ENCODE data around the gene HMGB4.

The HMGB4 gene, protein sequence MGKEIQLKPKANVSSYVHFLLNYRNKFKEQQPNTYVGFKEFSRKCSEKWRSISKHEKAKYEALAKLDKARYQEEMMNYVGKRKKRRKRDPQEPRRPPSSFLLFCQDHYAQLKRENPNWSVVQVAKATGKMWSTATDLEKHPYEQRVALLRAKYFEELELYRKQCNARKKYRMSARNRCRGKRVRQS

DNA sequence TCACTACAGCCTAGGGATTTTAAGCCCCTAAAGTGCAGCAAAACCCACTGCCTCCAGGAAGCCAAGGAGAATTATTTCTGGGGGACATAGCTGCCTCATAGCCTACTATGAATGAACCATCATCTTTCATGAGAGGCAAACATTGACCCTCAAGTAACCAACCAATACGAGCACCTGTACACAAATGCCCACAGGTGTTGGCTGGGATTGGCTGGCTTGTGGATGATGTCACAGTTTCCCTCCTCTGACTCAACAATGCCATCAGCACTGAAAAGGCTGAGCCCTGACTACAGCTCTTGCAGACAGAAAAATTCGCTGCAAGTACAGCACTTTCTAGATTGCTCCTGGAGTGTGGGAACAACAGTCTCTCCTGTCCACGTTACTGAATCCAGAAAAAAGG lies at the start of gene HMGB4:
Gene HMGB4 (plus strand): TSS at position 301 of the 400 bp plus-strand sequence. CDS start 113 bp downstream, outside the sequence.
- no peak for DNase-seq

DNA sequence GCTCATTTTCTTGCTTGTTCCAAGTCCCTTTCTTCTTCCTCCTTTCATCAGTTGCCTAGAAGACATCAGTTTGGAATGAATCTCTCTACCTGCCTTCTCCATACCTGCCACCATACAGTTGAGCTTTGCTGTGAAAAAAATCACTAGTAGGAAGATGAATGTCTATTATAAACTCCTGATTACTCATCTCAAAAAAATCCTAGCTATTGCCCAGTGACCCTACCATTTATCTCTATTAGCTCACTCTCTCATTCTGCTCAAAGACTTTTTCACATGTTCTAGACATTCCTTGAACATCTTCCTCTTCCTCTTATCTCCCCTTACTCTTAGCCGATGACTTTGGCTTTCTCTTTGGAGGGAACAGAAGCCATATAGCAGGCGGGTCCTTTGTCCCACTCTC lies 49.7 kb upstream of the HMGB4 start:
- no peak for DNase-seq

DNA sequence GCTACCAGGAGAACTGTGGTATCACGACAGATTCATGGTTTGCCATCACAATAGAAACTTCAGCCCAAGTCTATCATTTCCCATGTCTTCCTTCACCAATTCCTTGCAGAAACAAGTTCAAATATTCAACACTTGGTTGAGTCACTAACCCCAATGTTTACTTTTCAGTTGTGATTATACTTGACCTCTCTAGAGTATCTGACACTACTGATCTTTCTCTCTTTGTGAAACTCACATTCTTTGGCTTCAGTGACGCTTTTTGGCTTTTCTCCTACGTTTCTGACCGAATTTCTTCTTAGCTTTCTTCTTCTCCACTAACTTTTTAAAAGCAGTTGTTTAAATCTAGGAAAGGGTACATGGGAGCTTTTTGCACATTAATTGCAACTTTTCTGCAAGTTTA lies 48.8 kb upstream of the HMGB4 start:
- no peak for DNase-seq

DNA sequence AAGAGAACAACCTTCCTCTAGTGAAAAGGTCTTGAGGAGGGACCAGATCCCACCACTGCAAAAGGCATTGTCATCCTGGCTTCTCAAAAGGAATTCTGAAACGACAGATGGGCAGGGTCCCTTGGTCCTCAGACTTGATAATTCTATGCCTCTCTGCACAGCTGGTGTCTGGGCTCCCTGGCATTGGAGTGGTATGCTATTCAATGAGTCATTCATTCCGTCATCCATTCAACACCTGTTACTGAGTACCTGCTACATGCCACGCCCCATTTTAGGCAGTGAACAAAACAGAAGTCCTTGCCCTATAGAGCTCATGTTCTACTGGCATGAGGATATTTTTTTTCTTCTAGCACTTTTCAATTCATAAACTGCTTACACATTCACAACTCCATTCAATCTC lies 45.8 kb upstream of the HMGB4 start:
- DNase-seq: no peak

DNA sequence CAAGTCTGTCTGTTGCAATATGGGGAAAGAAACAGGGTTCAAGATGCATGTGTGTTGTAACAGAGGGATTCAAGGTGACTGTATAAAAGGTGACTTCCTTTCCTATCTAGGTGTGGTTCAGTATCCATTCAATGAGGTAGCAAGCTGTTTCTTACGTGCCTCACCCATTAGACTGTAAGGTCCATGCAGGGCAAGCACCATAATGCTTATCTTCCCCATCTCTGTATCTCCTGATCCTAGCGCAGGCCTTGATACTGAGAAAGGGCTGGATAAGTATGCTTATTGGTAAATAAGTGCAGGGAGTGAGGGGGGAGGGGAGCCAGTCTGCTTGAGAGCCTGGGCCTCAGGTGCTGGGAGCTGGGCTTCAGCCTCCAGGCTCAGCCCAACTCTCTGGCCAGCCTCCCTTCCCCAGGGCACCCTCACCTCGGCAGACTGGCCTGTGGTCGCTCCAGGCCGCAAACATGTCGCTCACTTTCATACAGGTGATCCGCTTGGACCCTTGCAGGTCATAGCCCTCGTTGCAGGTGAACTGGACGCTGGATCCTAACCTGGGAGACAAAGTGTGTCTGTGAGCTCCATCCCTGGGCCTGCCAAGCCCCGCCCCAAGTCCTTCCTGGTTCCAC lies 44.5 kb upstream of the HMGB4 start:
- DNase-seq: no peak

DNA sequence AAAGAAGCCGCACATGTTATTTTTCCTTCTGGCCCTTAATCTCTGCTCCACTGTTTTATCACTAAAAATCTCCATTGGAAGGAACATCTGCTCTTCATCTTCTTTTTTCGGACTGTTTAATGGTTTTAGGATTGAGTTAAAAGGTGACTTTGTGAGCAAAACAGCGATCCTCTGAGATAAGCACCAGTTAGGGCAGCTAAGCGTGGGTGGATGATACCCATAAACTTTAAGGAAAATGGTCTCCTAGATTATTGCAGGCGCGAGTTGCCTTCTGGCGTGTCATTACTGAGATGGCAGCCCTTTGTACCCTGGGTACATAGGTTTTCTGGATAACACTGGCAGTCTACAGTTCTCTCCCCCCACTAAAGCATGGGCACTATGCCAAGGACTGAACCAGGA lies 44.0 kb upstream of the HMGB4 start:
- no peak for DNase-seq

DNA sequence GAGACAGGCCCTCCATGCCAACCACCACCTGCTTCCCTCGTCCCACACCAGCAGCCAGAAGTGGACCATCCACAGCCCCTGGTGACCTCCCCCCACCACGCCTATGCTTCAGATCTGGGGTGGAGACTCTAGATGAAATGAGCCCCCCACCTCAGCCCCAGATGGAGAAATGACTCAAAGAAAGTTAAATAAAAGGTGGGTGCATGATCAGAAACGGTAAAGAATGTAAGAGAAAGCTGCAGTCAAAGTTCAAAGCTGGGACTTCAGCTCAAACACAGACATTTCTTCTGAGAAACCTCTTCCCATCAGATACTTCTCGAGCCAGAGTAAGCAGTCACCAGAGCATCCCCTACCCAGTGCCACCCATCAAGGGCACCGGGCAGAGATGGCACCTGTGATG lies 43.1 kb upstream of the HMGB4 start:
- DNase-seq: no peak

DNA sequence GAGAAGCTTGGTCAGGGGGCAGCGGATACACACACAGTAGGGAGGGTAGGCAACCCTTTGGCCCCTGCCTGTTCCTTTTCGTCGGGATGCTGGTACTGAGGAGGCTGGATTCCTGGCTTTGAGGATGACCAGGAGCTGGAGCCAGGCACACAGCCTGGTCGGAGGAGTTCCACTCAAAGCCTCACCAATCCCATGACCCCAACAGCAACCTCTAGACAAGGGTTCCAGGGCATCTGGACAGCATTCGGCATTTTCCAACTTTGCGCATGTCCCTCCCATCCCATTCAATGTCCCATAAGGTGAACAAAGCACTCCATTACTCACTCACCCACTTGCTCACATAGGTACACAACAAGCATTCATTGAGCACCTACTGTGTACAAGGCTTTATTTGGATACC lies 42.6 kb upstream of the HMGB4 start:
- DNase-seq: no peak

DNA sequence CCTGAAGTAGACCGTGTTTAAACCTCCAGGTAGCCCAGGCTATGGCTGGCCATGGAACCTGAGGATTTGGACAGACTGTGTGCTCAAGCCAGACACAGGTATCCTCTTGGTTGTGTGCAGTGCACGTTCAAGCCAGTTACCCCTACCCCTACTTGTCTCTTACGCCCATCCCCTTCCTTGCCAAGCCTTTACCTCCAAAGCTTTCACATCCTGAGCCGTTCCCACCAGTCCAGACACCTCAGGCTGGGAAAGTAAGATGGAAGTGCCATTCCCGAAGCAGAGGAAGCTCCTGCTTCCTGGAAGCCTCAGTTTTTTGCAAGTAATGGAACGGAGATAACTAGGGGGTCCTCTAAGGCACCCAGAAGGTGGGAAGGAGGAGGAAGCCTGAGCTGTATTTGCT lies 41.5 kb upstream of the HMGB4 start:
- no peak for DNase-seq

DNA sequence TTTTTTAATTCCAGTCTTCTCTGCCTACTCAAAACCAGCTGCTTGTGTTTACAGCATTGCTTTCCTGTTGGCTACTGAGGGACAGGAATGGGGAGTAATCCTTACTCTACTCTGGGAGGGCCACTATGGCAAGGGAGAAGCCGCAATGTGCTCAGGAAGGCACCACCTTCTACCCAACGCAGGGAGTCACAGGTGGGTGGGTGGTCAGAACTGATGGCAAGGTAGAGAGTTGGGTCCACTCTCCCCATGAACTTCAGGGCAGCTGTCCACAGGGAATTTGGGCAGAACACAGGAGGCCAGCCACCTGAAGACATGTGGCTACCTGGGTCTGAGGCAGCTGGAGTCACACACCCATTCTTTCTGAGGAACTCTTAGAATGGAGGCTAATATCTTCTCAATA lies 40.5 kb upstream of the HMGB4 start:
- DNase-seq: no peak

DNA sequence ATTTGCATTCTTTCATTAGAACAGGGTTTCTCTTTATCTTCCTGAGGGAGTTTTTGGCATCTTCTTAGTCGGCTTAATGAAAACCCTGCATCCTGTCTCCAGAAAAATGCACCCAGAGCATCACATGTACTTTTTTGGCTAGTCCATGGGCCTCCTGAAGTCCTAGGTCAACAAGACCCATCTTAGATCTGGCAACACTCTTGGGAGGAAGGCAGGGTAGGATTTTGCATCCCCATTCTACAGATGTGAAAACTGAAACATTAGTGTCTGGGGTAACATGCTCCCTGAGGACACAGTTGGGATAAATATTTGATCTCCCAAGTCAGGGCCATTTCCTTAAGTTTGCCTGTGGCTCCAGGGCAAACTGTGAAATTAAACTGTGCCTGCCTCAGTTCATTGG lies 40.0 kb upstream of the HMGB4 start:
- no peak for DNase-seq

DNA sequence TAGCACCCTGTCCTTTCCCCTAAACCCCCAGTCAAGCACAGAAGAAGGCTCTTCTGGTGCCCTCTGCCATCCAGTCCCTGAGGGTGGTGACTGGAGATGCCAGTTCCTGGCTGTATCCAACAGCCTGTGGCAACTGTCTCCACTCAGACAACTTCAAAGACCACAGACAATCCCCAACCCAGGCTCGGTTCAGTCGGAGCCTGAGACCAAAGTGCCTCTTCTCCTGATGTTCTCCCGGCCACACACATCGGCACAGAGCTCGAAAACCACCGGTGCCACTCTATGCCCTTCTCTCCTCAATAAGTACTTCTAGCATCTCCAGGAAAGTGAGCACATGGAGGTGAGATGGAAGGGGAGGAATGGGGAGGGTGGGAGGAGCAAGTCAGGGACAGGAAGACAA lies 39.6 kb upstream of the HMGB4 start:
- no peak for DNase-seq

DNA sequence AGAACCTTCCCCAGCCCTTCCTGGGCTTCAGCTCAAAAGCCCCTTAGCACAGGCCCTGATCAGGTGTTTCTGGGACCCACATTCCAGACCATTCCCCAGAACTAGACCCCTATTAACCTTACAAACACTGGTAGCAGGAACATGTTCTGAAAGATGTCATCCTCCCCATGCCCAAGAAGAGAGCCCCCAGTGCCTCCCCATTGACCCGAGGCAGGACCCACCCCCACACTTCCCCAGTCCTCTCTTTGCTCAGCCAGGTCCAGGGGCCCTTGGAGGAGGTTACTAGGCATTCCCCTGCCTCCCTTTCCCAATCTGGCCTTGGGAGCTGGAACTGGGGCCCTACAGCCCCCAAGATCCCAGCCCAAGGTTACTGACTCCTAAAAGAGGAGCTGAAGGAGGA lies 38.9 kb upstream of the HMGB4 start:
- DNase-seq: no peak

DNA sequence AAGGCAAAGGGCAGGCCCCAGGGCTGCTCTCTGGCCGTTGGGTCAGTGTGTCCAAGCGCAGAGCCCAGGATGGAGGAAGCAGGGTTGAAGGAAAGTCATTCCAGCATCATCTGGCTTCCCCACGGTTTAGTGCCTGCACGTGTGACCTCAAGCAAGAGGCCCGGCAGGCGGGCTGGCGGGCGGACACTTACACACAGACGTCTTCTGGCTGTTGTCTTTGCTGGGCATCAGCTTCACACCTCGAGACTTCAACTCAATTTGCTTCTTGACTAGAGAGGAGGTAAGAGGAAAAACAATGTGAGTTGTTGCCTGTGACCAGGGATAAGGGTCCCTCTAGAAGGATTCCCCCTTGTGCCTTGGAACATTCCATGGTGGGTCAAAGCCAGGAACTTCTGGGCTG lies 38.4 kb upstream of the HMGB4 start:
- DNase-seq: no peak

DNA sequence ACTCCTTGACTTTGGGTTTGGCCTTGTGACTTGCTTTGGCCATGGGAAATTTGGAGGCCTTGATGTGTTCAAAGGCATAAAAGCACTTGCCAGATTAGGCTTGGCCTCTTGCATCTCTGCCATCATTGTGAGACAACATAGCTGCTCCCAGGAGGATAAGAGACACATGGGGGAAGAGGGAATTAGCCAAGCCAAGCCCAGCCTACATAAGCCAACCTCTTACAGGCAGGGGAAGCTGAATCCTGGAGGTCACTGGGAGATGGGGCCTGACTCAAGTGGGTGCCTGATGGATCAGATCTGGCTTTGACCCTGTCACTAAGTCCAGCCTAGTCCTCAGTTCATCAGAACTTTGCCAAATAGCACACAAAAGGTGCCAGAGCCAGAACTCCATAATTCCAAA lies 37.6 kb upstream of the HMGB4 start:
- no peak for DNase-seq

DNA sequence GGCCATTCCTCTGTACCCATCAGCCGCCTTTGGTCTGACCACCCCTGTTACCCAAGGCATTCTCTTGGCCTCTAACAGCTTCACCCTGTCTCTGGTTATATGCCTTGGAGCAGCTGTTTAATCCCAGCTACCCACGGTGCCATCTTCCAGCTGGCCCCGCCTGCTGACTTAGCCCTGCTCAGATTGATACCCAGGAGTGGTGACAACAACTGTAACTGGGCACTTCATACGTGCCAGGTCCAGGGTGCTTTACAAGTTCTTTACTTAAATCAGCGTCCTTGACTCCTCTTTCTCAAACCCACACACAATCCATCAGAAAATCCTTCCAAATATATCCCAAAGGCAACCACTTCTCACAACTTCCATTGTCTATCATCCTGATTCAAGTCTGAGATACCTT lies 37.2 kb upstream of the HMGB4 start:
- DNase-seq: no peak

DNA sequence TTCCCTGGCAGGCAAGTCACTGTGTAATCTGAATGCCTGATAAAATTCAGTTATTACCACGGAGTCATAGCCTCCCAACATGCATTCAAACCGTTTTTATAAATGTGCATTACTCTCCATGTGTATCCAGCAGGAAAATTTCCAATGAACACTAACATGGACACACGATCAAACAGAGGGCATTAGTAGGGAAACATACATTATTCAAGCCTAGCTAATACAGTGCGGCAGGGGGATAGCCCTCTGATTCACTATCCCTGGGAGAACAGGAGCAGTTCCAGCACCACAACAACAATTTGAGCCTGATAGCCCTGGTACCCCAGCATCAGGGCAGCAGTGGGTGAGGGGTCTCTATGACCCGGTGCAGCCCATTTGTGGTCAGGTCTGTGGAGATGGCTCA lies 35.8 kb upstream of the HMGB4 start:
- no peak for DNase-seq

DNA sequence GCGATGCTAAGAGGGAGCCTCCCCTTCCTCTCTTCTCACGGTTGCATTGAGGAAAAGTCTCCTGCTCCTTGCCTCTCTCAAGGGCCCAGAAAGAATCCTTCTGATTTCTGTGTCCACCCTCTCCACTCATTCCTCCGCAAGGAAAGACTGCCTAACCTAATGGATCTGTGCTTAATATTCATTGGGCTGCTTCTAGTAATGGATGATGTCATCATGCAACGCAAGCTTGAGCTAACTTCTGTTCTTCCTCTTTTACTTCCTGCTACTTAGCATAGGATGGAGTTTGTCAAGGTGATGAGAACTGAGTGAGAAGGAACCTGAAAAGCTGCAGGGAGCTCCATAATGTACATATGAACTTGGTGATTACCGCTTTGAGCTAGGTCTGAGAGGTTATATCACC lies 35.2 kb upstream of the HMGB4 start:
- no peak for DNase-seq

DNA sequence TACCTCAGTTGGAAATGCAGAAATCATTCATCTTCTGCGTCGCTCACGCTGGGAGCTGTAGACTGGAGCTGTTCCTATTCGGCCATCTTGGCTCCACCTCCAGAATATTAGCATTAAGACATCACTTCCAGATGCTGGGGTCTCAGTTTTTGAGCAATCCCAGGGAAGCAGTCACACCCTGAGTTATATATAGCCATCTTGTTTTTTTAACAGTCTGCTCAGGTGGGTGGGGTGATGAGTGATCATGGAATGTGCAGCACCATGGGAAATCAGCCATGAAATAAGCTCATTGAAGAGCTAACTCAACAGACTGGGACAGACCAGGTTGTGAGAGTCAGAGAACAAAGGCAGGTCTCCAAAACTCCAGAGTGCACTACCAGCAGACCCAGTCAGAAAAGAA lies 27.0 kb upstream of the HMGB4 start:
- no peak for DNase-seq

DNA sequence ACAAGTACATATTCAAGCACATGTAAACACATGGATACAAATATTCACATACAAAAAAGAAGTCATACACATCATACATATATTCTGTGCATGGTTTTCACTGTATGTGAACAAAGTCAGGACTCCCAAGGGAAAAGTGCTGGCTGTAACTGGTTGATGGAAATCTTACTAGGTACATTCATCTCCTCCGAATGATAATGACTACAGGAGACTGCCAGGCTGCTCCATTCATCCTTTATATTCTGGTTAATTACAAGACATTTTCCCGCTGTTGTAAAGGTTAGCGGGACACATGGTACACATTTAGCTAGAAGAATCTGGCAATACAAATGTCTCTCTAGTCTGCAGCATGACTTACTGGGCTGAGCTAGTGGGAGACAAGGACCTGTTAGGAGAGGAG lies 26.2 kb upstream of the HMGB4 start:
- DNase-seq: no peak

DNA sequence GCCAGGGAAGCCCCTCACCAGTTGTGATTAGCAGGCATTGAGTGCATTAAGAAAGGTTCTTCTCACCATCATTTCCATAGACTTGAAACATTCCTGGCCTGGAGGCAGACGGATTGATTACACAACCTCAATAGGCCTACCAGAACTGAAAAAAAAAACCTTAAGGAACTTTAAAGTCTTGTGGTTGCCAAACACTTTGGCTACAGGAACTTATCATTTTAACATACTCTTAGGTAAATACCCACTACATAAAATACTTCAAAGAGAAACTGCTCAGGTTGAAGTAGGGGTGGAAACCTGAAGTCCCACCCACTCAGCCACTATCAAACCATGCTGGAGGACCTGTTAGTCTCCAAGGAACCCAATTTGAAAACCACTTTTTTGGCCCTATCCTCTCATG lies 22.4 kb upstream of the HMGB4 start:
- DNase-seq: no peak

DNA sequence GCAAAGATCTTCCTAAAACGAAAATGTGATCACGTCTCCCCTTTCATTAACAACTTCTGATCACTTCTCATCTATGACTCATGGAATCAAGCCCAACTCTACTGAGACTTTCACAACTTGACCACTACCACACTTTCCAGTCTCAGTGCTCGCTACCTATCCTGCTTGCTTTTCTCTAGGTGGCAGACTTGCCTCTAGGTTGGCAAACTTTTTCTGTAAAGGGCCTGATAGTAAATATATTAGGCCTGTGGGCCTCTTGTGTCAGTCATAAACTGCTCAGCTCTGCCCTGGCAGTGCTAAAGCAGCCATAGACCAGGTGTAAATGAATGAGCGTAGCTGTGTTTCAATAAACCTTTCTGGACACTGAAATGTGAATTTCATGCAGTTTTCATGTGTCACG lies 21.5 kb upstream of the HMGB4 start:
- DNase-seq: no peak

DNA sequence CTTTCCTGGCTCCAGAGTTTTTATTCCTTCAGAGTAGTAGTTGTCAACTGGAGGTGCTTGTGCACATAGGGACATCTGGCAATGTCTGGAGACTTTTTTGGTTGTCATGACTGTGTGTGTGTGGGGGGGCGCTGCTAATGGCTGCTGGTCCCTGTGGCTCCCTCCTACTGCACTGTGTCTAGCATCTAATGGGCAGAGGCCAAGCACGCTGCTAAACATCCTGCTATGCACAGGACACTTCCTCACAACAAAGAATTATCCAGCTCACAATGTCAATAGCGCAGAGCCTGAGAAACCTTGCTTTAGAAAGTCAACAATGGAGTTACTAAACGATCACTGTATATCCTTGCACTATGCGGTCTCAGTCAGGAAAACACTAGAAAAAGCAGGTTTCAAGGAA lies 19.7 kb upstream of the HMGB4 start:
- no peak for DNase-seq

DNA sequence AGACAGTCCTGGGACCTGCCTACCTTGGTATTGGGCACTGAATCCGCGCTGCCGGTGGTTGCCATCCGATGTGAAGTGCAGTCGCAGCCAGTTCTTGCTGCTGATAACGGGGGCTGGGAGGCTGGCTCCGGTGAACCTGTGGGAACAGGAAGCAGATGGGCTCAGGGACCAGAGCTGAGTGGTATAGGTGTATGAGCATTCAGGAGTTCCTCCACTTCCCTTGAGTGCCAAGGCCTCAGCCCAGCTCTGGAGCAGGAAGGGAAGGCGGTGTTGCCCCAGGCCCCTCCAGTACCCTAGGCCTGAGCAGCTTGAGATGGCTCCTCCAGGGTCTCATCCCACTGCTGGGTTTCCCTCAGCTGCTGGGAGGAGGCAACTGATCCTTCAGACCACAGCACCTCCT lies 17.0 kb upstream of the HMGB4 start:
- no peak for DNase-seq

DNA sequence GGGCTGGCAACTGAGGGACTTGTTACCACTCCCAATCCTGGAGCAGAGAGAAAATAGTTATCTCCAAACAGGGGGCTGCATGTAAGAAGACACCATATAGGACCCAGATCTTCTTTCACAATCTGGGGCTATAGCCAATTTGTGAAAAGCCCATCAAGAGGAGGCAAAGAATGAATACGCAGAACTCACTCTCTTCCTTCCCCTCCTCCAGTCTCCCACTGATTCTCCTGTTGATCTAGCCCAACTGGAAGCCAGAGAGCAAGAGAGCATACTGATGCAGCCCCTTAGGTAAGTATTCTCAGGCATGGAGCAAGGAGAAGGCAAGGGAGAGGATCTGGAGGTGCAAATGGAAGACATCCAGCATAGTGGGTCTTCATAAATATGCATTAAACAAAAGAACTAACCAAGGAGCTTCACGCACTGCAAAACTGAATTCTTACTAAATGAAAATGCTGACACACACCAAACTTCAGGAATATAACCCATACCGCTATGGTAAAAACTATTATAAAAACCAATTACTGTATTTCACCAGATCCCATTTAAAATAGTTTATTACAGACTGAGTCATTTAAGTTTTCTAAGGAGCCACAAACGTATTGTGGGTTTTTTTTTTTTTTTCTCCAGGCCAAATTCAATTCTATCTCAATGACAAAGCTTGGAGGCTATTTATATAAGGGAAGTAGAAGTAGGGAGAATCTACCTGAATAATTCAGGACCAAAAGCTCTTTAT lies 15.5 kb upstream of the HMGB4 start:
- DNase-seq: no peak
